GM23248 (cell line): ENCODE results near the gene FGF14. TPM values are rescaled to one million over a fixed set of nuclear protein-coding genes. Genes with fewer than 3 reads are reported as not detected.
A peak's percentile ranks its signal among the peaks of the same experiment; 100 is the strongest.

Experiments
- DNase-seq: peaks from one replicate; pipeline ENCODE4 v3.0.0-alpha.2; 2015
- H2AFZ ChIP-seq: fragments of 200-600 bp; sonication (generic); 2 replicates; pipeline ENCODE4 v1.6.1; 2016; ENCODE audit warnings: antibody characterized with exemption
- H3F3A ChIP-seq: fragments of 200-600 bp; sonication (generic); 2 replicates; pipeline ENCODE4 v1.6.1; 2016; ENCODE audit warnings: mild to moderate bottlenecking, antibody characterized with exemption, mixed run types; ENCODE audit not compliant: insufficient read depth
- H3K27ac ChIP-seq: fragments of 200-600 bp; sonication (generic); 2 replicates; pipeline ENCODE4 v1.5.1; 2016; ENCODE audit warnings: mild to moderate bottlenecking
- H3K27me3 ChIP-seq: fragments of 200-600 bp; sonication (generic); replicated peaks from 2 replicates; pipeline ENCODE4 v1.6.1; 2016; ENCODE audit warnings: mild to moderate bottlenecking; ENCODE audit not compliant: insufficient read depth
- H3K36me3 ChIP-seq: fragments of 200-600 bp; sonication (generic); 2 replicates; pipeline ENCODE4 v1.6.1; 2016; ENCODE audit warnings: low read depth, mild to moderate bottlenecking
- H3K4me1 ChIP-seq: fragments of 200-600 bp; sonication (generic); 2 replicates; pipeline ENCODE4 v1.6.1; 2016; ENCODE audit warnings: mild to moderate bottlenecking; ENCODE audit not compliant: insufficient read depth
- H3K4me2 ChIP-seq: fragments of 200-600 bp; sonication (generic); one replicate; pipeline ENCODE4 v1.6.1; 2016; ENCODE audit warnings: mild to moderate bottlenecking; ENCODE audit not compliant: unreplicated experiment
- H3K4me3 ChIP-seq: fragments of 200-600 bp; sonication (generic); 2 replicates; pipeline ENCODE4 v1.5.1; 2016; ENCODE audit warnings: mild to moderate bottlenecking
- H3K79me2 ChIP-seq: fragments of 200-600 bp; sonication (generic); 2 replicates; pipeline ENCODE4 v1.6.1; 2016; ENCODE audit warnings: mild to moderate bottlenecking; ENCODE audit not compliant: insufficient read depth
- H3K9ac ChIP-seq: fragments of 200-600 bp; sonication (generic); 2 replicates; pipeline ENCODE4 v1.6.1; 2016; ENCODE audit warnings: mild to moderate bottlenecking
- H3K9me2 ChIP-seq: fragments of 200-600 bp; sonication (generic); 2 replicates; pipeline ENCODE4 v1.6.1; 2016; ENCODE audit warnings: mixed run types, mild to moderate bottlenecking, moderate library complexity; ENCODE audit not compliant: insufficient read depth
- H3K9me3 ChIP-seq: fragments of 200-600 bp; sonication (generic); one replicate; pipeline ENCODE4 v1.6.1; 2017; ENCODE audit warnings: low read depth
- H4K20me1 ChIP-seq: fragments of 200-600 bp; sonication (generic); 2 replicates; pipeline ENCODE4 v1.6.0; 2016; ENCODE audit not compliant: insufficient read depth
- EZH2 ChIP-seq: fragments of 200-600 bp; sonication (generic); IDR thresholded peaks from 2 replicates; pipeline ENCODE4 v1.6.1; 2018; ENCODE audit warnings: antibody characterized with exemption, mild to moderate bottlenecking; ENCODE audit not compliant: insufficient read depth, poor library complexity, severe bottlenecking
- EZH2phosphoT487 ChIP-seq: fragments of 200-600 bp; sonication (generic); IDR thresholded peaks from 2 replicates; pipeline ENCODE4 v1.6.1; 2018; ENCODE audit warnings: antibody characterized with exemption, moderate library complexity, mild to moderate bottlenecking, low read depth; ENCODE audit not compliant: insufficient read depth
- WGBS, 2 experiments: methylation state at CpG; one replicate each; pipeline ENCODE4 v1.1.6; 2015 to 2017; ENCODE audit warnings: low lambda C conversion rate in 2 of 2, low coverage in 1 of 2; ENCODE audit errors: missing lambda C conversion rate in 2 of 2; 5-methylcytosine and 5-hydroxymethylcytosine counted together
- in situ Hi-C: fragments of 300-500 bp; cut with MboI; formaldehyde crosslinking; loops from 2 replicates; pipeline ENCODE4 v1.15.0; 2020
- polyA plus RNA-seq: library from polyadenylated mRNA; unstranded; fragments of >200 nt; fragmentation: Nextera tagmentation; extraction: Ambion mirVana; gene quantifications from 2 replicates; pipeline ENCODE4 v1.2.1, GENCODE V29; 2016
- total RNA-seq: library from RNA; depleted of rRNA; stranded (reverse); fragments of >200 nt; shearing (Covaris generic); gene quantifications from 2 replicates; pipeline ENCODE4 v1.2.3, GENCODE V29; 2014

Gene FGF14
- total and polyA plus RNA-seq, 2 experiments from 2014 or later = 1.9 TPM; not detected in 1

DNA sequence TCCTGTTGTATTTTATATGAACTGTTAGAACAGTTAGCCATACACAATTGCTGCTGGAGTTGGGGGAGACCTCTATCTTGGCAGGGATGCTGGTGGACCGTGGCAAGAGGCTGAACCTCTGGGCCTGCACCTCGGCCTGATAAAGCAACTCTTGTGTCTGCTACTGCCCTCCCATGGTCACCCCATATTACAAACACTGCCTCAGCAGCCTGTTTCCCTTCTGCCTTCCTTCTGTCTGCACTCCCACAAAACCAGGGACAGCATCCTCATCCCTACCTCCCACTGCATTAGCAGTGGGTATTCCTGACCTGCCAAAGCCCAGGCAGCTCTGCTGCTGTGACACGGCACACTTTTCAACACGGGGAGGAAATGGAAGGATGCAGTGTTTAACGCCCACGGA, 456.4 kb downstream of the FGF14 start:
- H3K27me3 ChIP-seq = no peaks in the 10 kb centered on the region
- TF ChIP-seq EZH2 (no peak), EZH2phosphoT487 (no peak)
- H3K36me3 ChIP-seq = no peaks in the 10 kb centered on the region
- in situ Hi-C loops = no loop called here
- 78% methylated on average over 6 of the region's 6 CpGs for WGBS, 2 experiments
- no peak overlapping the region for H3K27ac ChIP-seq
- H3K79me2 ChIP-seq = no peaks in the 10 kb centered on the region
- H3K4me1 ChIP-seq = no peaks in the 10 kb centered on the region
- no peak overlapping the region for H3K9ac ChIP-seq
- H2AFZ ChIP-seq = no peak overlapping the region
- H3K9me3 ChIP-seq = no peaks in the 10 kb centered on the region
- DNase-seq = no peak
- no peaks in the 10 kb centered on the region for H3F3A ChIP-seq
- no peak overlapping the region for H3K4me3 ChIP-seq
- no peaks in the 10 kb centered on the region for H4K20me1 ChIP-seq
- no peak overlapping the region for H3K4me2 ChIP-seq
- H3K9me2 ChIP-seq = no peaks in the 10 kb centered on the region

DNA sequence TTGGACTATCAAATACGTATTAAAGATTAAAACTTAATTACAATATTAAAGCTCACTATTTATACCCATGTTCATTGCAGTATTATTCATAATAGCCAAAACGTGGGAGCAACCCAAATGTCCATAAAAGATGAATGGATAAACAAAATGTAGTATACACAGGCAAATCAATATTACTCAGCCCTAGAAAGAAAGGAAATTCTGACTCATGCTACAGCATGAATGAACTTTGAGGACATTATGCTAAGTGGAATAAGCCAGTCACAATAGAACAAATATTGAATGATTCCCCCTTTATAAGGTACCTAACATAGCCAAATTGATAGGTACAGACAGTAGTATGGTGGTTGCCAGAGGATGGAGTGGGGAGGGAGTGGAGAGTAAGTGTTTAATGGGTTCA, 457.3 kb downstream of the FGF14 start:
- H3K36me3 ChIP-seq = no peaks in the 10 kb centered on the region
- H4K20me1 ChIP-seq = no peaks in the 10 kb centered on the region
- in situ Hi-C loops = no loop called here
- no peaks in the 10 kb centered on the region for H3K9me3 ChIP-seq
- H3K27ac ChIP-seq = no peak overlapping the region
- no peaks in the 10 kb centered on the region for H3K27me3 ChIP-seq
- no peaks in the 10 kb centered on the region for H3K79me2 ChIP-seq
- H3K4me3 ChIP-seq = no peak overlapping the region
- H3F3A ChIP-seq = no peaks in the 10 kb centered on the region
- no peak overlapping the region for H3K9ac ChIP-seq
- WGBS, 2 experiments = 12% methylated on average over 2 of the region's 2 CpGs
- H3K9me2 ChIP-seq = no peaks in the 10 kb centered on the region
- peak; percentile 18 for DNase-seq
- no peak overlapping the region for H3K4me2 ChIP-seq
- H2AFZ ChIP-seq = no peak overlapping the region
- H3K4me1 ChIP-seq = no peaks in the 10 kb centered on the region
- TF ChIP-seq EZH2phosphoT487 = no peak
- no peak for TF ChIP-seq EZH2

DNA sequence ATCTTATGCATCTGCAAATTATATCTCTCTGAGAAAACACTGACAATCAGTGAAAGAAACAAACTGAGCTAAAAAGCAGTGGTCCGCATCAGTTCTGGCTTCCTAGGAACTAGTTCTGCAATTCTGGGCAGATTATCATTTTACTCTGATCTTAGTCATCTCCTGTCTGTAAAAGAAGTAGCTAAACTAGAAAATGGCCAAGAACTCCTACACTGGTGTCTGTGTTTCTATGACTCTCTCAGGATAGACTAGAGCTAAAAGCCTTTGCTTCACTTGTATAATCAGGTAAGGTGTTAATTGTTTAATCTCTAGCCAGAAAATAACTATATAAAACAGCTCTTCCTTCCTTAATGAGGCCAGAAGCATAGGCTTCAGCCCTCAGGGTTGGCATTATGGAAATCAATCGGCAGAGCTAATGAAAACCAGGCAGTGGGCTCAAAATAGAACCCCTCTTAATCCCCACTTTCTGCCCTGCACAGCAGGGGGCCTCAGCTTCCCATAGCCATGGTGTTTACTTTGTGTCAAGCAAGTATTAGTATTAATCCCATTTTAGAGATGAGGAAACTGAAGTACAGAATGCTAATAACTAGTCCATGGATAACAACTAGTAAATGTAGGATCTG, 459.2 kb downstream of the FGF14 start:
- no peaks in the 10 kb centered on the region for H3K36me3 ChIP-seq
- H3K9ac ChIP-seq = no peak overlapping the region
- H3K79me2 ChIP-seq = no peaks in the 10 kb centered on the region
- no peak overlapping the region for H3K4me2 ChIP-seq
- peaks cover 12% of the 10 kb centered on the region for H3K27me3 ChIP-seq
- H3F3A ChIP-seq = no peaks in the 10 kb centered on the region
- no peak overlapping the region for H2AFZ ChIP-seq
- no peaks in the 10 kb centered on the region for H4K20me1 ChIP-seq
- H3K4me3 ChIP-seq = no peak overlapping the region
- TF ChIP-seq EZH2 (no peak), EZH2phosphoT487 (no peak)
- no peaks in the 10 kb centered on the region for H3K4me1 ChIP-seq
- in situ Hi-C loops = no loop called here
- no peak for DNase-seq
- 17 to 18% methylated on average over 2 of the region's 2 CpGs for WGBS, 2 experiments
- H3K9me2 ChIP-seq = no peaks in the 10 kb centered on the region
- no peak overlapping the region for H3K27ac ChIP-seq
- no peaks in the 10 kb centered on the region for H3K9me3 ChIP-seq

DNA sequence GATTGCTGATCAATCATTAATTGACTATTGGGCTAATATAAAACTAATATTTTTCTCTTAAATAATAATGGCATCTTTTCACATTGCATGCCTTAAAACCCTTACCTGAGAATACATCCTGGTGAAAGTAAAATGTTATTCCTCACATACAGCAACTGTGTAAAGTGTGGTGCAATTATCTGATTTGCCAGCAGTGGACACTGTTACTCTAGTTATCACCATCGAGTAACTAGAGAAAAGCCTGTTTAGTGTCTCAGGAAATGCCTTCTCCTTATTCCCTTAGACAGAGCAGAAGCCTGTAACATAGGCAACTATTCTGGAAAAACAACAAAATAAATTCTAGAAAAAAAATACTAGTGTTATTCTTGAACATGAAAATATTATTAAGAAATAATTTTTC, 459.8 kb downstream of the FGF14 start:
- H3K4me3 ChIP-seq = no peak overlapping the region
- no peak overlapping the region for H3K9ac ChIP-seq
- H3K27me3 ChIP-seq = peaks cover 12% of the 10 kb centered on the region
- no peaks in the 10 kb centered on the region for H4K20me1 ChIP-seq
- in situ Hi-C loops = no loop called here
- H3K27ac ChIP-seq = no peak overlapping the region
- H3K4me2 ChIP-seq = no peak overlapping the region
- H3K9me3 ChIP-seq = no peaks in the 10 kb centered on the region
- no peak for TF ChIP-seq EZH2
- no peak for TF ChIP-seq EZH2phosphoT487
- H3K79me2 ChIP-seq = no peaks in the 10 kb centered on the region
- H3K9me2 ChIP-seq = no peaks in the 10 kb centered on the region
- H2AFZ ChIP-seq = no peak overlapping the region
- H3F3A ChIP-seq = no peaks in the 10 kb centered on the region
- H3K4me1 ChIP-seq = no peaks in the 10 kb centered on the region
- no peaks in the 10 kb centered on the region for H3K36me3 ChIP-seq
- DNase-seq = peak; percentile 59
- WGBS, 2 experiments = 0 to 6% methylated on average over 1 of the region's 1 CpG
